GDM1 (cell line): ENCODE data around the gene KLHL17.
"Not testable (repeated sequence)": the region's sequence is repeated elsewhere in the genome, so short reads cannot be mapped to it uniquely, and the experiment has no call there.

Source experiments
- DNase-seq: peaks from one replicate; lab custom pipeline; 2025; lab: John Stamatoyannopoulos, UW

Gene KLHL17

DNA sequence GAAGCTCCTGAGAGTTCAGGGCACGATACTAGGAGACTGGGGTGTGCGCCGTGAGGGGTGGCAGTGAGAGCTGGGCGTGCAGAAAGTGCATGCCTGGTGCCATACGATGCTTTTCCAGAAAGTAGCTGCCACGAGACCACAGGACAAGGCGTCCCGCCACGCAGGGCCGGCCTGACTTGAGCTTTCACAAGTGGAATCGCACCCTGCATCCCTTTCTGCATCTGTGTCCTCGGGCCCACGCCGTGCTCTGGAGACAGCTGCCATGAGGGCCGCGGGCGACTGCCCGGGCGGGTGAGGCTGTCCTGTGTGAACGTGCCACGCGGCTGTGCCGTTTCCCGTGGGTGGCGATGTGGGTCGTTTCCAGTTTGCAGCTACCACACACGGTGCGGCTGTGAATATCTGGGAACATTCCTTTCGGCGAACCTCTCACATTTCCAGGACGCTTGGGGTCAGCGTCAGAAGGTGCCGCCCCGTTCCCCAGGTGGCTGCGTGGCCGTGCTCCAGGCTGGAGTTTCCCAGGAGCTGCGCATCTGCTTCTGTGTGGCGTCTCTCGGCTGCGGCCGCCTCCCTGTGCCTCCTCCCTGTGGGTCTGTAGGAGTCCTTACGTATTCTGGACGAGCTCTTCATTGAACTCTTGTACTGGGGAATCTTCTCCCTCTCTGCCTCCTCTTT lies 22.5 kb downstream of the KLHL17 start:
- DNase-seq = no peak

DNA sequence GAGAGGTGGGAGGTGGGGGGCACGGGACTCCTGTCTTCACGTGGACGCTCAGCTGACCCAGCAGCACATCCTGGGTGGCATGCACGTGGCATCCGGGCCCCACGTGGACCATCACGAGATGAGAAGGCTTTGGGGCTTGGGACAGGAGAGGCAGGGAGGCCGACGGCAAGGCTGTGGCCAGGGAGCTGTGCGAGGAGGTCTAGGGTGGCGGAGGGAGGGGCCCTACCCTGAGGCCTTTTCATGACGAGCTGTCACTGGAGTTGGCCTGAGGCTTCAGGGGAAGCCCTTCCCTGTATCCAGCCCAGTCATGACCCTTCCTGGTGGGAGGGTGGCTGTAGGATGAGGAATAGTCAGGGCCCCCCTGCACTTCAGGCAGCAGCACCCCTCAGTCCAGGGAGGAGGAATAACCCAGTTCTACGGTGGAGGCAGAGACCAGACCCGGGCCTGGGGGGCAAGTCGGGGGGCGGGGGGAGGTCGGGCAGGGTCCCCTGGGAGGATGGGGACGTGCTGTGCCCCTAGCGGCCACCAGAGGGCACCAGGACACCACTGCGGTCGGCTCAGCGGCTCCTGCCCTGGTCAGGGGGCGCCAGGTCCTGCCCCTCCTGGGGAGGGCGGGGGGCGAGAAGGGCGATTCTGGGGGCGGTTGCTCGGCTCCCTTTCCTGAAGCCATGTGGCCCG lies 23.6 kb downstream of the KLHL17 start:
- no peak for DNase-seq

DNA sequence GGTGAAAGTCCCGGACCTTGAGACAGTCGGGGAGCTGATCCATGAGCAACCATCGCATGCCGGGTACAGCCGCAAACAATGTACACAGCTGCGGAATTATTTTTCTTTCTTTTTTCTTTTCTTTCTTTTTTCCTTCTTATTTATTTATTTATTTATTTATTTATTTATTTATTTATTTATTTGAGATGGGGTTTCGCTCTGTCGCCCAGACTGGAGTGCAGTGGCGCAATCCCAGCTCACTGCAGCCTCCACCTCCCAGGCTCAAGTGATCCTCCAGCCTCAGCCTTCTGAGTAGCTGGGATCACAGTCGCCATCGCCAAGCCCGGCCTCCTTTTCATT lies 24.1 kb downstream of the KLHL17 start:
- no peak for DNase-seq

DNA sequence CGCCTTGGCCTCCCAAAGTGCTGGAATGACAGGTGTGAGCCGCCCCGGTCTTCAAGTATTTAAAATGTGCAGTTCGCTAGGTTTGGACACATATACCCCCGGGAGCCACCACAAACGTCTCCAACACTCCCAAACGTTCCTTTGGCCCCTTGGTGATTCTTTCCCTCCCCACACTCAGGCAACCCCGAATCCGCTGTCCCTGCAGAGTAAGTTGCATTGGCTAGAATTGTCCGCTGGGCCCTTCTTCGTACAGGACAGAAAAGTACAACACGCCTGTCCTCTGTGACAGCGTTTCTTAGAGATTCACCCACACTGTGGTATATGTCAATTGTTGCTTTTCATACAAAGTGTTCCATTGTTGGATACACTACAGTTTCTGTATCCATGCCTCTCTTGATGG lies 24.7 kb downstream of the KLHL17 start:
- no peak for DNase-seq

DNA sequence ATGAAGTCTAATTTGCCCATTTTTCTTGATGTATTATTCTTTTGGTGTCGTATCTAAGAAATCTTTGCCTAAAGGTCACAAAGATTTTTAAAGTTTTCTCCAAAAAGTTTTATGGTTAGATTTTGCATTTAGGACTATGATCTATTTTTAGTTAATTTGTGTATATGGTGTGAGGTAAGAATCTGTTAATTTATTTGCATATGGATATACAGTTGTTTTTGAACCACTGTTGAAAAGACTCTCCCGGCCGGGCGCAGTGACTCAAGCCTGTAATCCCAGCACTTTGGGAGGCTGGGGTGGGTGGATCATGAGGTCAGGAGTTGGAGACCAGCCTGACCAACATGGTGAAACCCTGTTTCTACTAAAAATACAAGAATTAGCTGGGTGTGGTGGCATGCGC lies 27.7 kb downstream of the KLHL17 start:
- not testable (repeated sequence) for DNase-seq

DNA sequence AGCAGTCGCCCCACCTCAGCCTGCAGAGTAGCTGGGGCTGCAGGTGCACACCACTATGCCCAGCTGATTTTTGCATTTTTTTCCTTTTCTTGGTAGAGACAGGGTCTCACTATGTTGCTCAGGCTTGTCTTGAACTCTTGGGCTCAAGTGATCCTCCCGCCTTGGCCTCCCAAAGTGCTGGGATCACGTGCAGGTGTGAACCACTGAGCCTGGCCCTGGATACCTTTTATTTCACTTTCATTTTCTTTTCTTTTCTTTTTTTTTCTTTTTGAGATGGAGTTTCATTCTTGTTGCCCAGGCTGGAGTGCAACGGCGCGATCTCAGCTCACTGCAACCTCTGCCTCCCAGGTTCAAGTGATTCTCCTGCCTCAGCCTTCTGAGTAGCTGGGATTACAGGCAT lies 30.9 kb downstream of the KLHL17 start:
- DNase-seq = not testable (repeated sequence)

DNA sequence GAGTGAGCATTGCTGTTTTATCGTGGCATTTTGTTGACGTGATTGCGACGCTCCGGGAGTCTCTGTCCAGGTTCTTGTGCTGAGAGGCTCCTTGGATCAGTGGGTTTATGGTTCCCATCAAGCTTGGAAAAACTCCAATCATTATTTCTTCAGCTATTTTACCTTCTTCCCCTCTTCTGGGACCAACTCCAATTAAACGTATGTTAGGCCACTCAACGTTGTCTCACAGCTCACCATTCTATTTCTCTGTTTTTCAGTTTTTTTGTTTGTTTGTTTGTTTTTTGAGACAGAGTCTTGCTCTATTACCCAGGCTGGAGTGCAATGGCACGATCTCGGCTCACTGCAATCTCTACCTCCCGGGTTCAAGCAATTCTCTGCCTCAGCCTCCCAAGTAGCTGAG lies 31.5 kb downstream of the KLHL17 start:
- DNase-seq = no peak

DNA sequence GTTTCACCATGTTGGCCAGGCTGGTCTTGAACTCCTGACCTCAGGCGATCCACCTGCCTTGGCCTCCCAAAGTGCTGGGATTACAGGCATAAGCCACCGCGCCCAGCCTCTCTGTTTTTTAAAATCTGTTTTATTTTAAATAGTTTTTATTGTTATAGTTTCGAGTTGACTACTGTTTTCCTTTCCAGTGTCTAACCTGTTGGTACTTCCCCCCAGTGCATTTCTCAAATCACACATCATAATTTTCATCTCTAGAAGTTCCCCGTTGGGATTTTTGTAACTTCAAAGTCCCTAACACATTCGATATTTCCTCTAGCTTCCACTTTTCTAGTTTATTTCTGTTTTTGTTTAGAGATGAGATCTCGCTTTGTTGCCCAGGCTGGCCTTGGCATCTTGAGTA lies 32.0 kb downstream of the KLHL17 start:
- no peak for DNase-seq

DNA sequence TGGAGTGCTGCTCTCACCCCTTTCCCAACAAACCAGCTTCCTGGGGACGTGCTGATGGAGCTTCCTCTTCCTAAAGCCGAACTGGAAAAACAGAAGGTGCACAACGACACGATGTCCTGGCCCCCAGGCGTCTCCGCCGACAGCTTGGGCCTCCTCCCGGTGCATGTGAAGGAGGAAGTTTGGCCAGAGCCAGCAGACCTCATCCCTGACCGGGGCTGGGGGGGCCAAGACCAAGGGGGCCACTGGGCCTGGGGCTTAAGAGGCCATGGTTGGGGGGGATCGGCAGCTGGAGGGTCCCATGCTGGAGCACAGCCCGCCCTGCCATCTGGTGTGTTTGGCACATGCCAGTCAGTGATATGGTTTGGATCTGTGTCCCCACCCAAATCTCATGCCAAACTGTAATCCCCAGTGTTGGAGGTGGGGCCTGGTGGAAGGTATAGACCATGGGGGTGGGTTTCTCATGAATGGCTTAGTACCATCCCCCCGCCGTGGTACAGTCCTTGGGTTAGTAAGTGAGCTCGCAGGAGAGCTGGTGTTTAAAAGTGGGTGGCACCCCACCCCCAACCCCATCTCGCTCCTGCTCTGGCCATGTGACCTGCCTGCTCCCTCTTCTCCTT lies 33.1 kb downstream of the KLHL17 start:
- DNase-seq = no peak

DNA sequence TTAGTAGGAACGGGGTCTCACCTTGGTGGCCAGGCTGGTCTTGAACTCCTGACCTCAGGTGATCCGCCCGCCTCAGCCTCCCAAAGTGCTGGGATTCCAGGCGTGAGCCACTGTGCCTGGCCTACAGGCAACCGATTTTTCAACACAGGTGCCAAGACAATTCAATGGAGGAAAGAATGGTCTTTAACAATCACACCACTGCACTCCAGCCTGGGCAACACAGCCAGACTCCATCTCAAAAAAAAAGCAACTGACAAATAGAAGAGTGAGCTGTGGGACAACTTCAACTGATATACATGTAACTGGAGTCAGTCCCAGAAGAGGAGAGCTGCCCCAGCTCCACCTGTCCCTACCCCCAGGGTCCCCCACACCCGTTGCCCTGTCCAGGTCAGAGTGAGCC lies 34.2 kb downstream of the KLHL17 start:
- not testable (repeated sequence) for DNase-seq

DNA sequence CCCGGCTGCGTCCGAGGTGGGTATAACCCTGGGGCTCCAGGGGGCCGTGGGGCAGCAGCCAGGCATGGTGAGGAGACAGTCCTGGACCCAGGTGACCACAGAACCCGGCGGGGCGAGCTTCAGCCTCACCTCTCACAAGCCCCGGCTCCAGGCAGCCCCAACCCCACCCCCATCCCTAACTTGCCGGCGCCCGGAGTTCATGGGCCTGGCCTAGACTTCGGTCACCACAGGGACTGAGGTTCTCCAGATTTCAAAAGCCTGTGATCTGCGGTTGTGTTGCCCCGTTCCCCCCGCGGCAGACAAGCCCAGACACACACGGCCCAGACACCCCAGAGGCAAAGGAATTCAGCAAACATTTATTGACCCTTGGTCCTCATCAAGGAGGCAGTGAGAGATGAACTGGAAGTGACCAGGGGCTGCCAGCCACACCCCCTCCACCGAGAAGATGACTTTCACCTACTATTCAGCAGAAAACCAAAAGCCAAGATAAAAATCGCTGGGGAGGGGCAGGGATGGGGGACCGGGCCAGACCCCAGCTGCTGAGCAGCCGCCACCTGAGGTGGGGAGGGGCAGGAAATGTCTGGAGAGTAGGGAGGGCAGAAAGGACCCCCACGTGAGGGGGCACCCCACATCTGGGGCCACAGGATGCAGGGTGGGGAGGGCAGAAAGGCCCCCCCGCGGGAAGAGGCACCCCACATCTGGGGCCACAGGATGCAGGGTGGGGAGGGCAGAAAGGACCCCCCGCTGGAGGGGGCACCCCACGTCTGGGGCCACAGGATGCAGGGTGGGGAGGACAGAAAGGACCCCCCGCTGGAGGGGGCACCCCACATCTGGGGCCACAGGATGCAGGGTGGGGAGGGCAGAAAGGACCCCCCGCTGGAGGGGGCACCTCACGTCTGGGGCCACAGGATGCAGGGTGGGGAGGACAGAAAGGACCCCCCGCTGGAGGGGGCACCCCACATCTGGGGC lies 35.6 kb downstream of the KLHL17 start:
- DNase-seq = no peak

DNA sequence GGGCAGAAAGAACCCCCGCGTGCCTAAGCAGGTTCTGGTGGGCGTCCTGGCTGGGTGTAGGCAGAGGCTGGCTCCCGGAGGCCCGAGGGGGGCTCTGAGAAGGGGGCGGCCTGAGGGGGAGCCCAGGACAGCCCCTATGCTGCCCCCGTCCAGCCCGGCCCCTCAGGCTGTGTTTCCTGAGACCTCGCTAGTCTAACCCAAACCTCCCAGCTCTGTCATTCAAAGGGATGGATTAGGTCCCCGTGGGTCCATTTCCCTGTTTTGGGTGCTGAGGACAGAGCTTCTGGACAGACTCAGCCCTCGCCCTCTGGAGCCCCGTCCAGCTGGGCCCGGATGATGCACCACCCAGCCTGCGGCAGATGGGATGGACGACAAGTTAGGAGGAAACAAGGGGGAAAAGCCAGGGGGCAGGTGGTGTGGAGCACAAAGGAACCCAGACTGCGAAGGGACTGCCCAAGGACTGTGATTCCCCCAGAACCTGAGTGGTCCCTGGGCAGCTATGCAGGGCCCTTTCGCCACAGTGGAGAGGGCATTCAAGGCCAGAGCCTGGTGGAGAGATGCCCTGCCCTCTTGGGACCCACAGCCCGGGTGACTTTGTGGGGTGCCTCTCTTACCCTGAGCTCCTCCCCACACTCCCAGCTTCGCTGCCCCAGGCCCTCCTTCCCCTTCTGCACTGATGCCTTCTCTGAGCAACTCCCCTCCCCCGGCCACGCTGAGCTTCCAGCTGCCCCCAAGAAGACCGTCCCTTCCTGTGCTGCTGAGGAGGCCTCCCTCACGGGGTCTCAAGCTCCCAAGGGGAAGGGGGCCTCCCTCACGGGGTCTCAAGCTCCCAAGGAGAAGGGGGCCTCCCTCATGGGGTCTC lies 36.7 kb downstream of the KLHL17 start:
- DNase-seq = no peak

DNA sequence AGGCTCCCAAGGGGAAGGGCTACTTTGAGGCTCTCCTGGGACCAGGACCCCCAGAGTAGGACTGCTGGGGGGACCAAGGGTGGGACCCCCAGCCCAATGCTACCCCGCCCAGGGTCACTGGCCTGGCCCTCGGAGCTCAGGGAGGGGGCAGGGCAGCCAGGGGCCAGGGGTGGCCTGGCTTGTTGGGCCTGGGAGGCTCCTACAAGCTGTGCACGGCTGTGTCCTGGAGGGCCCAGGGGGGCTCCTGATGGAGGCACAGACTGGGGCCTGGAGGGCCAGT lies 37.3 kb downstream of the KLHL17 start:
- no peak for DNase-seq

DNA sequence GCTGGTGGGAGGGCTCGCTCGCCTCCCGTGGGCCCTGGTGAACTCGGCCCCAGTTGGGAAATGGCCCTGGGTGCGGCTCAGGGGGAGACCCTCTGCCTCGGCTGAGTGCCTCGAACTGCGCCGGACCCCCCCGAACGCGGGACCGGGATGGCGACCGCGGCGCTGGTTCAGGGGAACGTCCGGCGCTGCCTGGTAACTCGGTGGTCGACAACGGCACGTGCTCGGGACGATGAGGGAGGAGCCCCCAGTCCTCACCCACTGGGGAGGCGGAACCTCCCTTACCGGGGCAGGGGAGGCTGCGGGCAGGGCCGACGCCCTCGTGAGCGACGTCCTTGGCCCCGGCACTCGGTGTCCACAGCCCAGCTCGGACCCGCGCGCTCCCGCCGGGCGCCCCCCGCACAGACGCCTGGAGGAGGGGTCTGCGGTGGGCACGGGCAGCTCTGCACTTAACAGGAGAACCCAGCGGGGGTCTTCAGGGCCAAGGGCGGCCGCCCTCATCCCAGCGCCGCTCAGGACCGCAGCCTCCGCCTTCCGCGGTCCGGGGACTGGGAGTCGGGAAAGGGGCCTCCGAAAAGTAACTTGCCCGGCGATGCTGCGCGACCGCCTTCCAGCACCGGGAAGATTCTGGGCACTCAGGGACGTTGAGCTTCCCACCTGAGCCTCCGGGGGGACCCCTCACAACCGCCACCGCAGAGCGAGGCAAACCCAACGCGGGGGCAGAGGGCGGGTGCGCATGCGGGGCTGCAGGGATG lies 37.8 kb downstream of the KLHL17 start:
- no peak for DNase-seq

DNA sequence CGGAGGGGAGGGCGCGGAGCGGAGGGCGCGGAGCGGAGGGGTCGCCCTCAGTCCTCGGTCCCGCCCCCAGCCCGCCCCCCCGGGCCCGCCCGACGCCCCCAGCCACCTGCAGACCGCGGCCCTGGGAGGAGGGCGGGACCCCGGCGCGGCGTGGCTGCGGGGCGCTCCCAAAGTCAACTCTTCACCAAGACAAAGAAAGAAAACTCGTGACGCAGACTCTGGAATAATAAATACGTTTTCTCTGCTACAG lies 38.3 kb downstream of the KLHL17 start:
- no peak for DNase-seq

DNA sequence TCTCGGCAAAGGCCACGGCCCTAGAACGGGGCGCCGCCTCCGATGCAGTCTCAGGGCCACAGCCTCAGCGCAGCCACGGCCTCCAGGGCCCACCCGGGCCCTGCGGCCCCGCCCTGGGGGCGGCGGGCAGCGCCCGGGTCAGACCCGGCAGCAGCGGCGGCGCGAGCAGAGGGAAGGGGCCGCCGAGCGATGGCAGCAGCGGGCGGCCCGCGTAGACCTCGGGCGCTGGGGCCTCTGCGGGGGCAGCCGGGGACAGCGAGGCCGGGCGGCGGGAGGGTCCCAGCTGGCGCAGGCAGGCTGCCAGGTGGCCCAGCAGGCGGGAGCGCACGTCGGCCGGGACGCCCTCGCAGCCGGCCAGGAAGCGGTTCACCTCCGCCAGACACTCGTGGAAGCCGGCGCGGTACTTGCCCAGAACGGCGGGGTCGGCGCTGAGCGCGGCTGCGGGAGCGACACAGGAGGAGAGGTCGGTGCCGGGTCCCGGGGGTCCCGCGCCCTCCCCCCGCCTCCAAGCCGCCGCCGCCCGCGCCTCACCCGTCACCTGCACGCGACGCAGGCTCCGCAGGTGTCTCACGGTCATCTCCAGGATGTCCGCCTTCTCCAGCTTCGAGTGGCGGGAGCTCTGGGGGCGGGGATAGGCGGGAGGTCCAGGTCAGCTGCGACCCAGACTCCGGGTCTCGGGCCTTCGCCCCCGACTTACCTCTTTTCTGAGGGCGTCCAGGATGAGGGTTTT lies 38.8 kb downstream of the KLHL17 start:
- no peak for DNase-seq

DNA sequence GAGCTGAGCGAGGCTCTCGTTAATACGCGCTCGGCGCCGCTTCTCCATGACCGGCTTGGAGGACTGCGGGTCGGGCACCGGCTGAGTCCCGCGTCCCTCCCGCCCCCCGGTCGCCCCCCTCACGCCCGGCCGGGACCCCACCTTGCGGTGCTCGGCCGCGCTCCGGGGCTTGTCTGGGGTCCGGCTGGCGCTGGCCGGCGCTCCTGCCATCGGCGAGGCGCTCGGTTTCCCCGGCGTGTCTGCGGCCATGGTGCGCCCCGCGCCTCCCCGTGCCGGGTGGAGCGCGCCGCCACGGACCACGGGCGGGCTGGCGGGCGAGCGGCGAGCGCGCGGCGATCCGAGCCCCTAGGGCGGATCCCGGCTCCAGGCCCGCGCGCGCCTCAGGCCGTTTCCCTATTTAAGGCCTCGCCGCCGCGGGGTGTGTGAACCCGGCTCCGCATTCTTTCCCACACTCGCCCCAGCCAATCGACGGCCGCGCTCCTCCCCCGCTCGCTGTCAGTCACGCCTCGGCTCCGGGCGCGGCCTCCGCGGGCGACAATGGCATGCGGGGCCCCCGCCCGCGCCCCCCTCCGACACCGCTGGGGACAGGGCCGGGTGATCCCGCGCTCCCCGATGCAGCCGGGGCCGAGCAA lies 39.5 kb downstream of the KLHL17 start, which contains the start of gene HES4:
Gene HES4, minus strand, starts transcription at position 373 of the 632 bp plus-strand sequence. Its CDS starts 124 bp downstream, at position 249.
- peak; percentile 51 for DNase-seq

DNA sequence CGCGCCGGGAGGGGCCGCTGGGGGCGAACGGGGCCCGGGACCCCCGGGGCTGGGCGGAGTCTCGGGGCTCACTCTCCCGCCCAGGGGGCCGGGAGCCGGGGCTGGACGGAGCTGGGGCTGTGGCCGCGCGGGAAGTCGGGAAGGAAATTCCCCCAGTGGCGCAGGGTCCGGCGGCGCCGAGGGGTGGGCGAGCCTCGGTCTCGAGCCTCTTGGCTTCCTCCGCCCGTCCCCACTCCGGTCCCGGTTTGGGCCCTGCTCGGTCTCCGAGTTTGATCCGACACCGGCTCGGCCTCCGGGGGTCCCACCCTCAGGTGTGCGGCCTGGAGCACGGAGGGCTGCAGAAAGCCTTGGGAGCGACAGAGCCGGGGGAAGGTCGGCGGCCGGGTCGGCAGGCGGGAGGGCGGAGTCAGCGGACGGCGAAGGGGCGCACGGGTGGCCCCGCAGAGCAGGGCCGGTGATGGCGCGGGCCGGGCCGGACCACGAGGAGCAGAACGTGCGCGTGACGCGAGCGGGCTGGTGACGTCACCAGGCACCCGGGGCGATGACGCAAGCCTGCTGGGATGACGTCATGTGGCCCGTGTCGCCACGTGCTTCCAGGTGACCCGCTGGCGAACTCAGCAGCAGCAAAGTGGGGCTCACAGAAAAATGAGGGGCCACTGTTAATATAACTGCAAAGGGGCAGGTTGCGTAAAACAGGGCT lies 40.1 kb downstream of the KLHL17 start:
- peak; percentile 32 for DNase-seq

DNA sequence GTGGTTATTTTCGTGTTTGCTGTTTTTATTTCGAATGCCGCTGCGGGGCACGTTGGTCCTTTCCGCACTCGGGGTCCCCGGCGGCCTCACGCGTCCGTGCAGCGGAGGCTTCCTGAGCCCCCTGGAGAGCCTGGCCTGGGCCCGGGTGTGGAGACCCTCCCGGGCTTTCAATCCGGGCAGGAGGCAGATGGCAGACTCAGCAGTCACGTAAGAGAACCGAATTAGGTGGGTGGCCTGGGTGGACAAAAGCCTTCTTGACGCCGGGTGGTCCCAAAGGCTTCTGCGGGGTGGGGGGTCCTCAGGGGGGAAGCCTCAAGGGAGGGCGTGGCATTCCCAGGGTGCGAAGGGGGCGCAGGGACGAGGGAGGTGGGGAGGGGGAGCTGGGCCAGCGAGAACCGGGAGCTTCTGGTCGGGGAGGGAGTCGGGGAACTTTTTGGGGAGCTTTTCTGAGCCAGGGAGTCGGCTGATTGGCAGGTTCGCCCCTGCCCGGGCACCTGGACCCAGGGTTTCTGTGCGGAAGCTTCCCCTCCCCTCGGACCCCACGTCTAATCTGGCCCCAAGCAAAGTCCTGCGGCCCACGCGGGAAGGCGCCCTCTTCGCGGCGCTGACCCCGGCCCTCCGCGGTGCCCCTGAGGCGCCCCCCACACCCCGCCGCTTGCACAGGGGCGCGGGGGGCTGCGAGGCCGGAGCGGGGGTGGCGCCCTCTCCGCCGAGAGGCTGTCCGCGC lies 40.8 kb downstream of the KLHL17 start:
- no peak for DNase-seq
